Stimulated activated CD4-positive, alpha-beta T cell treated with anti-CD3 and anti-CD28 coated beads, Interleukin-12 subunit alpha, Interleukin-12 subunit beta, amount 100 ng/mL, for 48 hours (primary cell): ENCODE measurements around the gene PUM1.
"Not testable (repeated sequence)": the region's sequence is repeated elsewhere in the genome, so short reads cannot be mapped to it uniquely, and the experiment has no call there.

Experiments used
- DNase-seq, 3 donors: peaks; one replicate each; pipeline ENCODE4 v3.0.0-alpha.2; 2020; ENCODE audit warnings: low read depth in 2 of 3, low spot score in 1 of 3

Gene PUM1

GRCh38 chr1:30966690-30967369 lies 98.7 kb downstream of the PUM1 start:
- DNase-seq = no peak

DNA sequence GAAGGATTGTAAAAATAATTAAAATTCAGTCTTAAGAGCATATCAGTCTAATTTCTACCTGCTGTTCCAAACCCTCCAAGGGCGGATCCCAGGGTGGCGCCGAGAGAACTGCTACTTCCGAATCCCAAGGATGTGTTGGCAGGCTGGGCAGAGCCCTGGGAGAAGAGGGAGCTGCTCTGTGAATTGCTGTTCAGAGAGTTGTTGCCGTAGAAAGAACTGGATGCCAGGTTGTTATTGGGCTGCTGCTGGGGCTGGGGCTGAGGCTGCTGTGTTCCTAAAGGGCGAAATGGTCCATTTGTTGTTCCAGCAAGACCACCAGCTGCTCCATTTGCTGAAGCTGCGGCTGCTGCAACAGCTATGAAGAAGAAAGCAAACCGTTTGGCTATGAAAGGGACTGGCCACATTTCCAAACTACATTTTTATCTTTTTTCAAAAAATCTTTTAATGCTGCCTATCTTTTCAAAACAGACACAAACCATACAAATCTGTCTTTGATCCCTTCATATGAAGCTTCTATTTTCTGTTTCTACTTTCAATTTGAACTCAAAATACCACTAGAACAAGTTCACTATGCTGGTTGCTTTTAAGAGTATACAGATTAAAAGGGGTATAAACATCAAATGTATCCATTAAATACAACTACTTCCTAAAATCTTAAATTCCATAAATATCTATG lies 99.5 kb downstream of the PUM1 start:
- no peak for DNase-seq

DNA sequence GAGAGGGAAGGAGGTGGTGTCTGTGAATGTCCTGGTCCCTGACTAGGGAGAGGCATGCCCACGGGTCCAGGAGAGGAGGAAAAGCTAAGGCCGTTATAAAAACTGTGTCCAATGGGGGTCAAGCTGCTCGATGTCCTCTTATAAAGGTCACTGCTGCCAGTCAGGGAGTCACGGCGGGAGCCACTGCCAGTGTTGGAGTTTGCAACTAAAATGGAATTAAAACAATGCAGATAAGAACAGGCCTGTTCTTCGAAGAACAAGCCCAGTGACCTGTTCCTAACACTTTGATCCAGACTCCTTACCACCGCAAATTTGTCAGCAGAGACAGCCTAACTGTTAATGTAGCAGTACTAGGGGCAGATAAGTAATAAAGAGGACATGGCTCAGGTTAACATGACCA lies 100.8 kb downstream of the PUM1 start:
- DNase-seq = no peak

DNA sequence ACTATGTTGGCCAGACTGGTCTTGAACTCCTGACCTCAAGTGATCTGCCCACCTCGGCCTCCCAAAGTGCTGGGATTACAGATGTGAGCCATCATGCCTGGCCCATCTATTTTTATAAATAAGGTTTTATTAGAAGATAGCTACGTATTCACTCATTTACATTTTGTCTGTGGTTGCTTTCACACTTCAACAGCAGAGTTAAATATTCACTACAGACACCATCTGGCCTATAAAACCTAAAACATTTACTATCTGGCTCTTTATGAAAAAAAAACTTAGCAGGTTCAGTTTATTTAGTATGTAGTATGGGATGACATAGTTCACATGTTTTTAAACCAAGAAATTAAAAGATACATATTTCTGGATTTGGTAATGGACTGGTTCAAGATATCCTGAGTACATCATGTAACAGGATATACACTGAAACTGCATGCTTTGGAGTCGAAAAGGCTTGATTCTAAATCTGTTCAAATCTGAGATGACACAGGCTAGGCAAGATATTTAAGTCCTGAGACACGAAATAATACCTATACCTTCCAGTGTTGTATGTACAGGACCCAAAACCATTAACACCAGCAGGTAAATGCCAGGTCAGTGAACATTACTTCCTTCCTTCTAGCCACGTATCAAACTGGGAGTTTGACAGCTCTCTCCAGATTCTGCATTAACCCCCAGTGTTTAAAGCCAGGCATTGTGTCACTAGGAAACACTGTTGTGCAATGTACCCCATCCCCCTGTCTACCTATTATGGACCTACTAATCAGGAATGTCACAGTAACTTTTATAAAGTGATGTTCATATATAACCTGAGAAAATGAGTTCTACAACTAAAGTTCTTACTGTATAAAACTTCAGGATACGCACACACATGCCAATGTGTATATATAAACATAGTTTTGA lies 102.7 kb downstream of the PUM1 start:
- DNase-seq = no peak

GRCh38 chr1:30957560-30958222 lies 107.8 kb downstream of the PUM1 start:
- no peak for DNase-seq

GRCh38 chr1:30955448-30956015 lies 110.0 kb downstream of the PUM1 start:
- DNase-seq = no peak

GRCh38 chr1:30953685-30954084 lies 111.8 kb downstream of the PUM1 start:
- DNase-seq = no peak

GRCh38 chr1:30952098-30952497 lies 113.4 kb downstream of the PUM1 start:
- no peak for DNase-seq

DNA sequence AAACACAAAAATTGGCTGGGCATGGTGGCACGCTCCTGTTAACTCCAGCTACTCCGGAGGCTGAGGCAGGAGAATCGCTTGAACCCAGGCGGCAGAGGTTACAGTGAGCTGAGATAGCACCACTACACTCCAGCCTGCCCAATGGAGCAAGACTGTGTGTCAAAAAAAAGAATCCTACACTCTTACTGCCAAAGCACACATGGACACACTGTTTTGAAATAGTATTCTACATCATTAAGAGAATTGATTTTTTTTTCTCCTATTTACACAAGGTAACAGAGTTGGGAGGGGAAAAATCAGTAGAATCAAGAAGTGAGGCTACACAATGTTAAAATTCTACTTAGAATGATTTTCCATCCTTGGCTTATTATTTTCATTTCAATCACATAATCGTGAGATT lies 114.8 kb downstream of the PUM1 start:
- no peak for DNase-seq

DNA sequence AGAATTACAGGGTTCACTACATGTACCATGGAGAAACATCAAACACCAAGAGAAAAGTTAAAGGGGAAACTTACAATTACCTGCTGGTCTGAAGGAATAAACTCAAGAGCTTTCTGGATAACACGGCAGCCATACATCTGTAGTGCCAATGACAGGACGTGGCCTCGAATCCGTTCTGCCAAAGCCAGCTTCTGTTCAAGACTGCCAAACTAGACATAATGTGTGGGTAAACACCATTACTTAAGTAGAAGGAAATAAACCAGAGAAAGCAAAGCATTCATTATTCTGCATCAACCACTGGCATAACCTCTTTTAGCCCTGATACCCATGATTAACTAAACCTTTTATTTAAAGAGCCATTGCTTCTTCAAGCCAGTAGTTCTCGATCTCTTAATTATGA lies 115.5 kb downstream of the PUM1 start:
- DNase-seq = no peak

DNA sequence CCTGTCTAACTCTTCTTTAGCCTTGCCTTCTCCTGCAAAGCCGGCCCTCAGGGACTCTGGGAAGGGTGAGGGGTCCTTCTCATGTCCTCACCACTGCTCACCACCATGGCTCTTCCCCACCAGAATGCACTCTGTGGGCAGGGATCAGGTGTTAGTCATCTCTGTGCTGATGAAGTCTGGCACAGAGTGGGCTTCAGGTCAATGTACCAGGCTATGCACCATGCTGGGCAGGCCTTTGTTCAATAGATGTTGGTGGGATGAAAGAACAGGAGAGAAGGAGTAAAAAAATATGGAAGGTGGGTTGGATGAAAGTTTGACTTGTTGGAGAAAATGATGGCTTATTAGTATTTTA lies 116.1 kb downstream of the PUM1 start:
- not testable (repeated sequence) for DNase-seq

DNA sequence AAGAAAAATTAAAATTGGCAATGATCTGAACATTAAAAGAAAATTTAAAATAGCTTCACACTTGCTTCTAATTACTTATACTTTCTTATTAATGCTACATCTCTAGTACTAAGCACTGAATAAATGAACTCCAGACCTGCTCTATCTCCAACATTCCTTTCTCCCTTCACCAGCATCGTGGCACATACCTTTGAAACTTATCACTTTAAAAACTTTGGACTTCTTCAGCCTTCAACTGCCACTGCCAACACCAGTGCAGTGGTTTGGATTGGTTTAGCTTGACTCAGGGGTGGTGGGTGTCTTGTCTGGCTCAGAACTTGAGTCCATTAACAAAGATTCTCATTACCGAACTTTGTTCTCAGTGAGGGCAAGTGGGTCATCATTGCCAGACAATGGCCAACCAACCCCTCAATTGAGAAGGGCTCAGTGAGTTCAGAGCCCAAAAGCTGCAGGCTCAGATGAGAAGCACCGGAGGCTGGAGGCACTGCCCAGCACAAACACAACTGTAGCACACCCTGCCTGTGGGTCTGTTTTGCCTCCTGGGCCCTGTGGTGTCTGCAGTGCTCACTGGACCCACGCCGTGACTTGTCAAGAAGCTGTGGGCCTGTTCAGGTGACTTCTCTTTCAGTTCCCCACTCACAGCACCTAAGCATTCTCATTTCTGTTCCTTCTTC lies 116.6 kb downstream of the PUM1 start:
- DNase-seq = not testable (repeated sequence)

DNA sequence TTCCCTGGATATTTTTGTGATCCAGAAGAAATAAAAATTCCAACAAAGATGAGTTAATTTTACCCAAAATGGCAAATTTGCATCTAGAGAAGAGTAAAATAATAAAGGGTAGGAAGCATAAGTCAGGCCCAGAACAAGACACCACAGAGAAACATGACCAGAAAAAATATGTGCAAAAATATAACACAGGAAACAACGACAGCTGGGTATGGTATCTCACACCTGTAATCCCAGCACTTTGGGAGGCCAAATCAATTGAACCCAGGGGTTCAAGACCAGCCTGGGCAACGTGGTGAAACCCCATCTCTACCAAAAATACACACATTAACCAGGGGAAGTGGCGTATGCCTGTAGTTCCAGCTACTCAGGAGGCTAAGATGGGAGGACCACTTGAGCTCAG lies 117.2 kb downstream of the PUM1 start:
- no peak for DNase-seq

DNA sequence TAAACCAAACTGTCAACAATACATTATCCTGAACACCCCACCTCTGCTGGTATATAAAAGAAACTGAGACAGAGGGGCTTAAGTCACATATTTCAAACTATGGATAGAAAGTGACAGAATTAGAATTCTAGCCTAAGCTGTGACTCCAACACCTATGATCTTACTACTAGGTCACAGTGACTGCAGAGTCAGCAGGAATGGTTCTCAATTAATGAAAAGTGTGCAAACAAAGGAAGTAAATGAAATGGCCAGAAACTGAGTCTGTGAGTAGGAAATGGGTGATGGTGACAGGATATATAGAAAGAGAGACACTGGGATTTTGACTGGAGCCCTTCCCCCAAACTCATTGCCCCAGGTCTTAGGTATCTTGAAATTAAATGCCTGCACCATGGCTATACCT lies 118.3 kb downstream of the PUM1 start:
- DNase-seq = no peak

- no peak for DNase-seq
These were observed 123.1 kb downstream of the PUM1 start for GRCh38 chr1:30942326-30942963.

- DNase-seq = no peak
These were observed 125.0 kb downstream of the PUM1 start for GRCh38 chr1:30940541-30940940.

GRCh38 chr1:30936541-30937171 lies 128.9 kb downstream of the PUM1 start:
- DNase-seq = no peak

DNA sequence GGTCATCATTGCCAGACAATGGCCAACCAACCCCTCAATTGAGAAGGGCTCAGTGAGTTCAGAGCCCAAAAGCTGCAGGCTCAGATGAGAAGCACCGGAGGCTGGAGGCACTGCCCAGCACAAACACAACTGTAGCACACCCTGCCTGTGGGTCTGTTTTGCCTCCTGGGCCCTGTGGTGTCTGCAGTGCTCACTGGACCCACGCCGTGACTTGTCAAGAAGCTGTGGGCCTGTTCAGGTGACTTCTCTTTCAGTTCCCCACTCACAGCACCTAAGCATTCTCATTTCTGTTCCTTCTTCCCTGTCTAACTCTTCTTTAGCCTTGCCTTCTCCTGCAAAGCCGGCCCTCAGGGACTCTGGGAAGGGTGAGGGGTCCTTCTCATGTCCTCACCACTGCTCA lies 129.8 kb downstream of the PUM1 start:
- not testable (repeated sequence) for DNase-seq

GRCh38 chr1:30934613-30935012 lies 130.9 kb downstream of the PUM1 start:
- no peak for DNase-seq

- no peak for DNase-seq
These were observed 131.7 kb downstream of the PUM1 start for GRCh38 chr1:30933874-30934252.
